ENCODE data around the gene GABBR2.
"Not testable (repeated sequence)": the region's sequence is repeated elsewhere in the genome, so short reads cannot be mapped to it uniquely, and the experiment has no call there.

GABBR2 gene

DNA sequence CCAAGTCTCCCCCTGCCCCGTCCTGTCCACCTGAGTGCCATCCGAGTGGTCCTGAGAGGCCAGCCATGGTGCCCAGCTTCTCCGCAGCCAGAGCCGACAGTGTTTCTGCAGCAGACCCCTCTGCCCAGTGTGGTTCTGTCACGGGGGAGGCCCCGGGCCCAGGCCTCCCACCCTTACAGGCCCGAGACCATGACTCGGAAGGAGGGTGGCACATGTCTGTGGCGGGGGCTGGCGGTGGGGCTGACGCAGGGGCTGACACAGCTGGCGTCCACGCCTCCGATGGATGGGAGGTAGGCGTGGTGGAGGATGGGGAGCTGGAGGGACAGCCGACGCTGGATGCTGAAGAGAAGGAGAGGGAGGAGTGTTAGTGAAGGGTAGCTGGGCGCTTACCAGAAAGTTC is 418.3 kb downstream of the GABBR2 start:
- in situ Hi-C loops (cut with HindIII; ENCODE audit: low sequenced_read_pairs), result no loop called here
- no peak overlapping the region for H3K4me3 ChIP-seq (ENCODE audit: low read depth, low read length)
- TF ChIP-seq, protein P1, sequence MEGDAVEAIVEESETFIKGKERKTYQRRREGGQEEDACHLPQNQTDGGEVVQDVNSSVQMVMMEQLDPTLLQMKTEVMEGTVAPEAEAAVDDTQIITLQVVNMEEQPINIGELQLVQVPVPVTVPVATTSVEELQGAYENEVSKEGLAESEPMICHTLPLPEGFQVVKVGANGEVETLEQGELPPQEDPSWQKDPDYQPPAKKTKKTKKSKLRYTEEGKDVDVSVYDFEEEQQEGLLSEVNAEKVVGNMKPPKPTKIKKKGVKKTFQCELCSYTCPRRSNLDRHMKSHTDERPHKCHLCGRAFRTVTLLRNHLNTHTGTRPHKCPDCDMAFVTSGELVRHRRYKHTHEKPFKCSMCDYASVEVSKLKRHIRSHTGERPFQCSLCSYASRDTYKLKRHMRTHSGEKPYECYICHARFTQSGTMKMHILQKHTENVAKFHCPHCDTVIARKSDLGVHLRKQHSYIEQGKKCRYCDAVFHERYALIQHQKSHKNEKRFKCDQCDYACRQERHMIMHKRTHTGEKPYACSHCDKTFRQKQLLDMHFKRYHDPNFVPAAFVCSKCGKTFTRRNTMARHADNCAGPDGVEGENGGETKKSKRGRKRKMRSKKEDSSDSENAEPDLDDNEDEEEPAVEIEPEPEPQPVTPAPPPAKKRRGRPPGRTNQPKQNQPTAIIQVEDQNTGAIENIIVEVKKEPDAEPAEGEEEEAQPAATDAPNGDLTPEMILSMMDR (IDR thresholded peaks at IDR 0.05; ENCODE audit: low read depth, low read length, missing control alignments), result no peak
- DNase-seq (ENCODE audit: low read depth), result no peak

DNA sequence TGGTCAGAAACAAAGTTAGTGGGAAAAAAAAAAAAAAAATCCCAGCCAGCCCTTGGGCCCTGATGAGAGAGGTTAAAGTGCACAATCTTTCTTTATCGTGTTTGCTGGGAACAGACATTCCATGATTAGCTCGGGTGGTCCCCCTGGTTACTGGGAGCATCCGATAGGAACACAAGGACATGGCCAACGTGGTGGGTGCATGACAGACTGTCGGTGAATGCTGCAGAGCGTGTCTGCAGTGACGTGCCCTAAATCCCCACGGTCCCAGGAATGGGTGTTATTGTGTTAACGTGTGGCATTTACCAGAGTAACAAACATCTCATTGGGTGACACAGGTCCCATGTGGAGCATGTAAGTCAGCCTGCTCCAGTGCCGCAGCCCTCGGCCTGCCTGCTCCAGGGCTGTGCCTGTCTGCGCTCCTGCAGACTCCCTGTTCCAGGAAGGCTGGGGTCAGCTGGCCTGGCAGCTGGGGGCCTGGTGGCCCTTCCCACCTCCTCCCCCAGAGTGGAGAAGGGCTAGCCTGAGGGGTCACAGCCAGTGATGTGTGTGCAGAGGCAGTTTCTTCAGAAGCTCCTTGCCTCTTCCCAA is 419.0 kb downstream of the GABBR2 start:
- H3K4me3 ChIP-seq (ENCODE audit: low read depth, low read length), result no peak overlapping the region
- in situ Hi-C loops (cut with HindIII; ENCODE audit: low sequenced_read_pairs), result loop anchor here (10.0 kb wide), 2 partner anchors 85 to 165 kb away; no protein-coding TSS in a partner anchor
- TF ChIP-seq, protein P1 (IDR thresholded peaks at IDR 0.05; ENCODE audit: low read depth, low read length, missing control alignments), result no peak
- DNase-seq (ENCODE audit: low read depth), result no peak

DNA sequence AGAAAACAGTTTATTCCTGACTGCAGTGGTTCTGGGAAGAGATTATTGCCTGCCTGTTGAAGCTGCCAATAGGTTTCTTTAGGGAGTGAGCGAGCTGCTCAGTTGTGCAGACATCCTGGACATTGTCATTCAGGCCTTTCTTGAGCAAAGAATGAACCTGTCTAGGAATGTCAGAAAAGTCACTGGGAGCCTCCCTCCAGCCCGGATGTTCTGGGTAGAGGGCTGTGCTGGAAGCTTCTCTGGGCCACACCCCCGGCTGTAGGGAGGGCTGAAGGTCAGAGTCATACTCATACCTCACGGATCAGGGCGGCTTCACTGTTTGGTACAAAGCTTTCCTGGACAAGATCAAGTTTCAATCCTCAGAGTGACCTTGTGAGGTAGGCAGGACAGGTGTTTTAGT is 419.9 kb downstream of the GABBR2 start:
- TF ChIP-seq, protein P1 (IDR thresholded peaks at IDR 0.05; ENCODE audit: low read depth, low read length, missing control alignments), result no peak
- H3K4me3 ChIP-seq (ENCODE audit: low read depth, low read length), result no peak overlapping the region
- in situ Hi-C loops (cut with HindIII; ENCODE audit: low sequenced_read_pairs), result loop anchor here (10.0 kb wide), 2 partner anchors 84 to 164 kb away; no protein-coding TSS in a partner anchor
- DNase-seq (ENCODE audit: low read depth), result no peak

DNA sequence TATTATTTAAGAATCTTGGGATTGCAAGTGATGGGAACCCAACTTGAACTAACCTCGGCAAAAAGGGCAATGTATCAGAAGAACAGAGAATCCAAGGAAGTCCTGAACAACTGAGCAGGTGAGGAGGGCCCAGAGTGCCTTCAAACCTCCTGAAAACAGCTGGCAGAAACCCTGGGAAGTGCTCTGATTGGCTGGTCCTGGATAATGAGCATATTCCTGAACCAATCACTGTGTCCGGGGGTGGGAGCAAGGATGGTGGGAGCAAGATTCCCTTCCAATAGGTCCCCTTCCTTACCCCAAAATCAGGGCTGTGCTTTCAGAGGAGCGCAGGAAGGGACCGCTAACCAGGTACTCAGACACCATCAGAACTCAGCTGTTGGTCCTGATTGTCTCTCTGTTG is 421.4 kb downstream of the GABBR2 start:
- no peak overlapping the region for H3K4me3 ChIP-seq (ENCODE audit: low read depth, low read length)
- in situ Hi-C loops (cut with HindIII; ENCODE audit: low sequenced_read_pairs), result loop anchor here (10.0 kb wide), 2 partner anchors 83 to 163 kb away; no protein-coding TSS in a partner anchor
- TF ChIP-seq, protein P1 (IDR thresholded peaks at IDR 0.05; ENCODE audit: low read depth, low read length, missing control alignments), result no peak
- no peak for DNase-seq (ENCODE audit: low read depth)

DNA sequence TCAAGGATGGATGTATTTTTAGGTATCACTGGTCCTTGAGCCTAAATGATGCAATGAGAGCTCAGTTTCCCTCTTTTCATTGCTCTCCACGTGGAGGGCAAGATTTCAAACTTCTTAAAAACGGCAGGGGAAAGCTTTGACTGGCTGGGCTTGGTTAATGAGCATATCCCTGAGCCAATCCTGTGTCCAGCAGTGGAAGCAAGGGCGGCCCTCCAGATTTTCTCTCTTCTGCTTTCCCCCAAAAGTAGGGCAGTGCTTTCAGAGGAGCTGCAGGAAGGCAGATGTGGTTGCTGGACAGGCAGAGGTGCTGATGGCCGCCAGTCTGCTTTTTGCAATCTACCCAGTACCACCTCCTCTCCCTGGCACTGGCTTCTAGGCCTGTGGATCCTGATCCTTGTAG is 423.3 kb downstream of the GABBR2 start:
- DNase-seq (ENCODE audit: low read depth), result no peak
- H3K4me3 ChIP-seq (ENCODE audit: low read depth, low read length), result no peak overlapping the region
- TF ChIP-seq, protein P1 (IDR thresholded peaks at IDR 0.05; ENCODE audit: low read depth, low read length, missing control alignments), result no peak
- in situ Hi-C loops (cut with HindIII; ENCODE audit: low sequenced_read_pairs), result loop anchor here (10.0 kb wide), 2 partner anchors 81 to 161 kb away; no protein-coding TSS in a partner anchor

DNA sequence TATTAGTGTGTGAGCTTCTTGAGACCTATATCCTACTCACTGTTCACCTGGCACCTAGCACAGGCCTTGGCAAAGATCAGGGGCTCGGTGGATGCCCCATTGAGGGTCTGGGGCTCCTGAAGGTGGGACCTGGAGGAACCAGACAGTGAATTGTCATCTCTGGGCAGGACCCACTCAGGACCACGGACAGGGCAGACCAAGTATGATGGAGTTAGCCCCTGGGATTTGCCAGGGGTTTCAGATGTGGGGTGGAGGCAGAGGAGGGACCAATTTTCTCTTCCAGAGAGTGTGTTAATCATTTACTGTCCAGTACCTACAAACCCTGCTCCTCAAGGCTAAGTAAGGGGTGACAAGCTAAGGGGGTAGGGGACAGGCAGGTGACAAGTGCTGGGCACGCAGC is 424.0 kb downstream of the GABBR2 start:
- no peak overlapping the region for H3K4me3 ChIP-seq (ENCODE audit: low read depth, low read length)
- TF ChIP-seq, protein P1 (IDR thresholded peaks at IDR 0.05; ENCODE audit: low read depth, low read length, missing control alignments), result no peak
- in situ Hi-C loops (cut with HindIII; ENCODE audit: low sequenced_read_pairs), result loop anchor here (10.0 kb wide), 2 partner anchors 80 to 160 kb away; no protein-coding TSS in a partner anchor
- DNase-seq (ENCODE audit: low read depth), result no peak

DNA sequence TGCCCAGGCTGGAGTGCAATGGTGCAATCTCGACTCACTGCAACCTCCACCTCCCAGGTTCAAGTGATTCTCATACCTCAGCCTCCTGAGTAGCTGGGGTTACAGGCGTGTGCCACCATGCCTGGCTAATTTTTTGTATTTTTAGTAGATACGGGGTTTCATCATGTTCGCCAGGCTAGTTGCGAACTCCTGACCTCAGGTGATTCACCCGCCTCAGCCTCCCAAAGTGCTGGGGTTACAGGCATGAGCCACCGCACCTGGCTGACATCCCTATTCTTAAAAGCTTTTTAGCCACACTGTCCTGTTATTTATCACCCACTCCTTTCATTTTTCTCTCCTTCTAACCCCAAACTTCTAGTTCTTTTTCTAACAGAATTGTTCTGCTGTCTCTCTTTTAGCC is 425.6 kb downstream of the GABBR2 start:
- not testable (repeated sequence) for H3K4me3 ChIP-seq (ENCODE audit: low read depth, low read length); DNase-seq (ENCODE audit: low read depth)
- in situ Hi-C loops (cut with HindIII; ENCODE audit: low sequenced_read_pairs), result loop anchor here (10.0 kb wide), 2 partner anchors 78 to 158 kb away; no protein-coding TSS in a partner anchor
